GM12878 (cell line): ENCODE measurements around the gene OR6B2. TPM values are rescaled to one million over a fixed set of nuclear protein-coding genes. Genes with fewer than 3 reads are reported as not detected.

Experiments used
- ATAC-seq: fragments of 200-7000 bp; cut with Tn5 transposase; 3 replicates; pipeline ENCODE4 v1.9.1; 2020; ENCODE audit warnings: mild to moderate bottlenecking, moderate library complexity
- BruUV-seq: library from RNA; stranded (reverse); fragments of 400-500 nt; replicated peaks from 2 replicates; lab custom pipeline; 2021; lab: Mats Ljungman, UMichigan
- CTCF ChIA-PET: fragments of 300-600 bp; sonication (Branson Sonifier 250); formaldehyde crosslinking; extraction: SDS; loops from one replicate; lab custom pipeline; 2021; ENCODE audit warnings: inconsistent platforms; lab: Yijun Ruan, JAX
- POLR2A ChIA-PET: fragments of 350-600 bp; formaldehyde crosslinking; extraction: SDS; loops from one replicate; lab custom pipeline; 2021; ENCODE audit warnings: inconsistent platforms; lab: Charles Lee
- RAD21 ChIA-PET: fragments of 300-600 bp; sonication (Branson Sonifier 250); formaldehyde crosslinking; loops from one replicate; lab custom pipeline; 2023; ENCODE audit warnings: antibody characterized with exemption; ENCODE audit not compliant: unreplicated experiment; lab: Charles Lee
- SMC1A ChIA-PET: fragments of 300-600 bp; sonication (Branson Sonifier 250); formaldehyde crosslinking; loops from one replicate; lab custom pipeline; 2023; ENCODE audit not compliant: unreplicated experiment, uncharacterized antibody; lab: Charles Lee
- DNase-seq: peaks from one replicate; pipeline ENCODE4 v3.0.0-alpha.2; 2011; ENCODE audit warnings: low read depth, low spot score
- FAIRE-seq: peaks from 3 replicates; lab custom pipeline; 2011; peaks lifted over from hg19 to GRCh38; lab: Jason Lieb, UNC
- H2AFZ ChIP-seq: 2 replicates; pipeline ENCODE4 v1.6.0; 2011; ENCODE audit warnings: low read depth, low read length, control low read depth; ENCODE audit not compliant: control insufficient read depth
- H3K27ac ChIP-seq: 2 replicates; pipeline ENCODE4 v1.5.1; 2011; ENCODE audit warnings: control low read depth; ENCODE audit not compliant: control insufficient read depth, insufficient read depth
- H3K27me3 ChIP-seq, 2 experiments: replicated peaks in 1 of 2; 2 replicates each; pipeline versions ENCODE4 v1.6.0 to v1.6.1; 2011; ENCODE audit warnings: low read length in 1 of 2; ENCODE audit not compliant: control insufficient read depth in 2 of 2, insufficient read depth in 2 of 2
- H3K36me3 ChIP-seq, 2 experiments: 2 replicates each; pipeline ENCODE4 v1.5.1; 2011; ENCODE audit warnings: low read length in 1 of 2; ENCODE audit not compliant: control insufficient read depth in 2 of 2, insufficient read depth in 2 of 2
- H3K4me1 ChIP-seq: 2 replicates; pipeline ENCODE4 v1.6.1; 2011; ENCODE audit warnings: mild to moderate bottlenecking, low read length, moderate library complexity, mixed read lengths; ENCODE audit not compliant: control insufficient read depth, insufficient read depth
- H3K4me2 ChIP-seq: 2 replicates; pipeline ENCODE4 v1.6.0; 2011; ENCODE audit warnings: control low read depth; ENCODE audit not compliant: control insufficient read depth, insufficient read depth
- H3K4me3 ChIP-seq: fragments of 200-600 bp; sonication (generic); 2 replicates; pipeline ENCODE4 v1.5.1; 2016
- H3K79me2 ChIP-seq: 2 replicates; pipeline ENCODE4 v1.6.0; 2011; ENCODE audit warnings: low read length; ENCODE audit not compliant: control insufficient read depth, insufficient read depth
- H3K9ac ChIP-seq: 2 replicates; pipeline ENCODE4 v1.8.0; 2011; ENCODE audit warnings: low read length, control low read depth, mixed read lengths; ENCODE audit not compliant: control insufficient read depth, insufficient read depth
- H3K9me3 ChIP-seq: replicated peaks from 3 replicates; pipeline ENCODE4 v1.5.1; 2011; ENCODE audit warnings: mild to moderate bottlenecking, low read length; ENCODE audit not compliant: control insufficient read depth, insufficient read depth
- H4K20me1 ChIP-seq: 2 replicates; pipeline ENCODE4 v1.6.0; 2011; ENCODE audit not compliant: control insufficient read depth, insufficient read depth
- SREBF1 ChIP-seq: IDR thresholded peaks from 2 replicates; pipeline ENCODE4 v1.6.1; 2012; ENCODE audit warnings: mild to moderate bottlenecking, low read length
- ZNF207 ChIP-seq: fragments of 450-650 bp; IDR thresholded peaks from 2 replicates; pipeline ENCODE4 v1.6.1; 2014; ENCODE audit warnings: antibody characterized with exemption, mild to moderate bottlenecking, borderline replicate concordance
- WGBS: methylation state at CpG from one replicate; pipeline ENCODE4 v1.1.6; 2016; ENCODE audit warnings: low lambda C conversion rate; ENCODE audit not compliant: insufficient replicate concordance, insufficient coverage; ENCODE audit errors: missing lambda C conversion rate; 5-methylcytosine and 5-hydroxymethylcytosine counted together
- in situ Hi-C: fragments of 300-500 bp; cut with MboI; formaldehyde crosslinking; loops from 9 replicates; pipeline ENCODE4 v1.14.3; 2018; ENCODE audit warnings: mixed read lengths
- intact Hi-C: fragments of 100-400 bp; cut with micrococcal nuclease; formaldehyde crosslinking; loops from one replicate; pipeline ENCODE4 v1.14.2; 2022; ENCODE audit not compliant: unreplicated experiment
- polyA plus RNA-seq, 11 experiments: library from polyadenylated mRNA; depleted of rRNA in 4 of 11; unstranded in 6 of 11; stranded (reverse) in 5 of 11; fragments of >200 nt; fragmentation: Nextera tagmentation in 4 of 11; fragmentation: Illumina TruSeq in 1 of 11; extraction: Ambion mirVana in 4 of 11; extraction: Trizol in 1 of 11; gene quantifications; 1 replicate in 1 of 11; 2 replicates in 10 of 11; pipeline versions ENCODE4 v1.2.1 to v1.2.3, GENCODE V29; 2011 to 2016; ENCODE audit warnings: inconsistent platforms in 2 of 11, missing spikeins in 2 of 11, low read depth in 1 of 11
- total RNA-seq, 4 experiments: library from RNA; depleted of rRNA in 3 of 4; stranded (reverse); fragments of >200 nt in 3 of 4; fragmentation: Illumina TruSeq in 1 of 4; extraction: Trizol in 1 of 4; gene quantifications; 2 replicates each; pipeline versions ENCODE4 v1.2.1 to v1.2.3, GENCODE V29; 2013 to 2021
- TF ChIP-seq, protein P1 (sequence below): fragments of 450-650 bp; IDR thresholded peaks from 2 replicates; pipeline ENCODE4 v1.6.1; 2017; ENCODE audit warnings: mild to moderate bottlenecking, low read depth, inconsistent platforms; ENCODE audit not compliant: poor library complexity, severe bottlenecking
- TF ChIP-seq, protein P2 (sequence below): IDR thresholded peaks from 2 replicates; pipeline ENCODE4 v1.6.1; 2012; ENCODE audit warnings: low read length, inconsistent platforms

OR6B2 gene
- total and polyA plus RNA-seq, 10 of the 15 experiments (the other 5 are each of a cell fraction or from before 2014, with no cell fraction given) = not detected

DNA sequence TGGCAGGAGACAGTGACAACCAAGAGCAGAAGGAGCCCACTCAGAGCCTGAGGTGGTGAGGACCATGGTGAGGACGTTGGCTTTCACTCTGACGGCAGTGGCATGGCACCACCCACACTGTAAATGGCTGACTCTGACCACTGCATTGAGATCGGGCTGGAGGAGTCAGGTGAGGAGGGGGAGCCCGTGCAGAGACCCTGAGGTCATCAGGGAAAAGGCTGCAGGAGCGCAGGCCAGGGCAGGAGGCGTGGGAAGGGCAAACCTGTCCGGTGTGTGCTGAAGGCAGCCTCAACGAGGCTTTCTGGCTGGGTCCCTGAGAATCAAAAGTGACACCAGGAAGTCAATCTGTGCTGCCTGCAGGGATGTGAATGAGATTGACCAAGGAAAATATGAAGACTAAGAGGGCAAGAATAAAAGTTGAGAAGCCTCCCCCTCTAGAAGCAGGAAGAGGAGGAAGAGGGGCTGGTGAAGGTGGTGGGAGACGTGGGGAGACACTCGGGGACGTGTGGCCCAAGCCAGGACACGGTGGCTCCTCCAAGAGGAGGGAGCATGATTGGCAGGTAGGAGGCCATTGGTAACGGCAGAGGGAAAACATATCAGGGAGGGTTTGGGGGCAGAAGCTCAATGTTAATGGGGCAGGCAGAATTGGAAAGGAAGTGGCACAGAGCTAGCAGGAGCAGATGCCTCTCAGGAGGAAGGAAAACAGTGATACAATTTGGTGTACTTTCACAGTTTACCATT lies 25.1 kb upstream of the OR6B2 start (continued):
- TF ChIP-seq, protein P1, sequence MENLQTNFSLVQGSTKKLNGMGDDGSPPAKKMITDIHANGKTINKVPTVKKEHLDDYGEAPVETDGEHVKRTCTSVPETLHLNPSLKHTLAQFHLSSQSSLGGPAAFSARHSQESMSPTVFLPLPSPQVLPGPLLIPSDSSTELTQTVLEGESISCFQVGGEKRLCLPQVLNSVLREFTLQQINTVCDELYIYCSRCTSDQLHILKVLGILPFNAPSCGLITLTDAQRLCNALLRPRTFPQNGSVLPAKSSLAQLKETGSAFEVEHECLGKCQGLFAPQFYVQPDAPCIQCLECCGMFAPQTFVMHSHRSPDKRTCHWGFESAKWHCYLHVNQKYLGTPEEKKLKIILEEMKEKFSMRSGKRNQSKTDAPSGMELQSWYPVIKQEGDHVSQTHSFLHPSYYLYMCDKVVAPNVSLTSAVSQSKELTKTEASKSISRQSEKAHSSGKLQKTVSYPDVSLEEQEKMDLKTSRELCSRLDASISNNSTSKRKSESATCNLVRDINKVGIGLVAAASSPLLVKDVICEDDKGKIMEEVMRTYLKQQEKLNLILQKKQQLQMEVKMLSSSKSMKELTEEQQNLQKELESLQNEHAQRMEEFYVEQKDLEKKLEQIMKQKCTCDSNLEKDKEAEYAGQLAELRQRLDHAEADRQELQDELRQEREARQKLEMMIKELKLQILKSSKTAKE = no peak

DNA sequence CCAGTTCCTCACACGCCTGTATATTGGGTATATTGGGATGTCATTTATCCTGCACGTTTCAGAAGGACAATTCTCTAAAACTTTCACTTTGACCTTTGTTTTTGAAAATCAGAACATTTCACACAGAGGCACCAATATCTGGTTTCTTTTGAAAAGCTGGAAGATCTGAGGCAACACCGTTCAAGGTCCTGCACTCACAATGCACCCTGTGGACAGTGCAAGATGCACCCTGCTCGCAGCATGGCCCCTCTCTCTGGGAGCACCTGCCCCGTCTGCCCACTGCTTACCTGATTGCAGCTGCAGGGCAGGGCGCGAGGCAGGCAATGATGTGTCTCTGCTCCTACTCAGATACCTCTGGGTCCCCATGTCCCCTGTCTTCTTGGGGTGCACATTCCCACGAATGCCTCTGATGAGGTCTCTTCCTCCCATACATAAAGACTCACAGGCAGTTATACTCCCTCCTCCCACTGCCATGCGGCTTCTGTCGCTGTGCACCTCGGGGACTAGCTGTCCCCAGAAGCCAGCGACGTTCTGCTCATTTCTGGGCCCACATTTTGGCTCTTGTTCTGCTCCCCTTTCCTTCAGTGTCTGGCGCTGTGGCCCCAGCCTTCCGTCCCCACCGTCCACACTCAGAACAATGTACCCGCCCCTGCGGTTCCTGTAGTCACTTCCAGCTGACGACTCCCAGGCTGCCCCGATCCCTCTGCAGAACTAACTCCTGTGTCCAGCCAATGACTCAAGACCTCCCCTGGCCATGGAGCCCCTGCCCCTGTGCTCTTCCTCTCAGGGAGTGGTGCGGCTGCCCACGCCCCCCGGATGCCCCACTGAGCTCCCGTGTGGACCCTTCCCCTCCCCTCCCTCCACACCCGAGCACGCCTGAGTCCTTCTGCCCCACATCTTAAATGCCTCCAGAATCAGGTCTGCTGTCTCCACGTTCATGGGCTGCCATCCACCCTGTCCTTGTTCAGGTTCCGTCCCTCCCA lies 23.2 kb upstream of the OR6B2 start, which contains the start of gene OR6B3:
Gene OR6B3, minus strand, starts transcription at position 349 of the 983 bp plus-strand sequence.
- intact Hi-C loops = no loop called here
- TF ChIP-seq SREBF1 (no peak), ZNF207 (no peak)
- TF ChIP-seq, protein P2, sequence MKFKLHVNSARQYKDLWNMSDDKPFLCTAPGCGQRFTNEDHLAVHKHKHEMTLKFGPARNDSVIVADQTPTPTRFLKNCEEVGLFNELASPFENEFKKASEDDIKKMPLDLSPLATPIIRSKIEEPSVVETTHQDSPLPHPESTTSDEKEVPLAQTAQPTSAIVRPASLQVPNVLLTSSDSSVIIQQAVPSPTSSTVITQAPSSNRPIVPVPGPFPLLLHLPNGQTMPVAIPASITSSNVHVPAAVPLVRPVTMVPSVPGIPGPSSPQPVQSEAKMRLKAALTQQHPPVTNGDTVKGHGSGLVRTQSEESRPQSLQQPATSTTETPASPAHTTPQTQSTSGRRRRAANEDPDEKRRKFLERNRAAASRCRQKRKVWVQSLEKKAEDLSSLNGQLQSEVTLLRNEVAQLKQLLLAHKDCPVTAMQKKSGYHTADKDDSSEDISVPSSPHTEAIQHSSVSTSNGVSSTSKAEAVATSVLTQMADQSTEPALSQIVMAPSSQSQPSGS = no peak
- no peak within 1 kb of the TSS for H2AFZ ChIP-seq
- ChIA-PET SMC1A (interaction anchor here (0.7 kb wide), 1 partner anchor 10 kb away, joined by 3 read pairs; no protein-coding TSS in a partner anchor), POLR2A (no interaction called here), CTCF (interaction anchor here (2.9 kb wide), 1 partner anchor 8 kb away, joined by 16 read pairs; no protein-coding TSS in a partner anchor), RAD21 (no interaction called here)
- no peak within 1 kb of the TSS for H3K27ac ChIP-seq
- in situ Hi-C loops = no loop called here
- no peak within 1 kb of the TSS for H3K4me2 ChIP-seq
- no peaks in the 10 kb centered on the region for H4K20me1 ChIP-seq
- no peaks in the 10 kb centered on the region for H3K9me3 ChIP-seq
- DNase-seq (no peak), ATAC-seq (no peak), FAIRE-seq (no peak)
- no peaks in the 10 kb centered on the region for H3K4me1 ChIP-seq
- no TSS peak for BruUV-seq
- 35% methylated on average over 25 of the region's 28 CpGs for WGBS
- H3K79me2 ChIP-seq = no peaks in the 10 kb centered on the region
- no peaks in the 10 kb centered on the region for H3K36me3 ChIP-seq
- peaks cover 0 to 2% of the 10 kb centered on the region in 2 experiments; a peak in 2 of 4 replicates for H3K27me3 ChIP-seq
- H3K9ac ChIP-seq = no peak within 1 kb of the TSS
- H3K4me3 ChIP-seq = no peak within 1 kb of the TSS
